ENCODE measurements around the gene ZBP1.
A peak's percentile ranks its signal among the peaks of the same experiment; 100 is the strongest.

Gene ZBP1

GRCh38 chr20:57617079-57617795 lies 3.0 kb downstream of the ZBP1 start:
- DNase-seq (ENCODE audit: low read depth), result no peak

- no peak for DNase-seq (ENCODE audit: low read depth)
These were observed 3.9 kb downstream of the ZBP1 start for GRCh38 chr20:57616143-57616951.

- no peak for DNase-seq (ENCODE audit: low read depth)
These were observed 4.8 kb downstream of the ZBP1 start for GRCh38 chr20:57615445-57615811.

GRCh38 chr20:57614490-57615444 lies 5.5 kb downstream of the ZBP1 start:
- no peak for DNase-seq (ENCODE audit: low read depth)

GRCh38 chr20:57613481-57613921 lies 6.7 kb downstream of the ZBP1 start:
- no peak for DNase-seq (ENCODE audit: low read depth)

GRCh38 chr20:57612916-57613315 lies 7.3 kb downstream of the ZBP1 start:
- DNase-seq (ENCODE audit: low read depth), result no peak

- no peak for DNase-seq (ENCODE audit: low read depth)
These were observed 7.8 kb downstream of the ZBP1 start for GRCh38 chr20:57612436-57612835.

- no peak for DNase-seq (ENCODE audit: low read depth)
These were observed 8.5 kb downstream of the ZBP1 start for GRCh38 chr20:57611586-57612311.

- no peak for DNase-seq (ENCODE audit: low read depth)
These were observed 9.8 kb downstream of the ZBP1 start for GRCh38 chr20:57610261-57610952.

- no peak for DNase-seq (ENCODE audit: low read depth)
These were observed 10.4 kb downstream of the ZBP1 start for GRCh38 chr20:57609842-57610167.

- DNase-seq (ENCODE audit: low read depth), result no peak
These were observed 11.0 kb downstream of the ZBP1 start for GRCh38 chr20:57609086-57609841.

- no peak for DNase-seq (ENCODE audit: low read depth)
These were observed 11.7 kb downstream of the ZBP1 start for GRCh38 chr20:57608516-57608915.

- DNase-seq (ENCODE audit: low read depth), result no peak
These were observed 14.3 kb downstream of the ZBP1 start for GRCh38 chr20:57605878-57606277.

- DNase-seq (ENCODE audit: low read depth), result no peak
These were observed 15.2 kb downstream of the ZBP1 start for GRCh38 chr20:57605045-57605444.

- no peak for DNase-seq (ENCODE audit: low read depth)
These were observed 17.1 kb downstream of the ZBP1 start for GRCh38 chr20:57603120-57603519.

- no peak for DNase-seq (ENCODE audit: low read depth)
These were observed 18.5 kb downstream of the ZBP1 start for GRCh38 chr20:57601737-57602136.

GRCh38 chr20:57601211-57601570 lies 19.0 kb downstream of the ZBP1 start:
- no peak for DNase-seq (ENCODE audit: low read depth)

GRCh38 chr20:57600320-57601210 lies 19.7 kb downstream of the ZBP1 start:
- peak; percentile 11 for DNase-seq (ENCODE audit: low read depth)

GRCh38 chr20:57598491-57598890 lies 21.7 kb downstream of the ZBP1 start:
- DNase-seq (ENCODE audit: low read depth), result no peak
